Neuronal stem cell (in vitro differentiated cells): Measurements from ENCODE around the gene GRM4.

Experiments used
- DNase-seq: peaks from one replicate; pipeline ENCODE4 v3.0.0-alpha.2; 2013; ENCODE audit warnings: low spot score
- H2AFZ ChIP-seq: one replicate; pipeline ENCODE4 v1.6.1; 2013; ENCODE audit warnings: mild to moderate bottlenecking, low read length, inconsistent platforms
- H2AK5ac ChIP-seq: 2 replicates; pipeline ENCODE4 v1.6.1; 2013; ENCODE audit warnings: low read depth, mild to moderate bottlenecking, inconsistent platforms, low read length, moderate library complexity, mixed read lengths
- H2BK120ac ChIP-seq: 2 replicates; pipeline ENCODE4 v1.6.1; 2013; ENCODE audit warnings: low read depth, mild to moderate bottlenecking, inconsistent platforms, low read length, moderate library complexity, mixed read lengths
- H2BK12ac ChIP-seq: one replicate; pipeline ENCODE4 v1.6.1; 2013; ENCODE audit warnings: low read length, inconsistent platforms
- H2BK15ac ChIP-seq: 2 replicates; pipeline ENCODE4 v1.6.1; 2013; ENCODE audit warnings: mild to moderate bottlenecking, low read length, inconsistent platforms, mixed read lengths
- H2BK5ac ChIP-seq: one replicate; pipeline ENCODE4 v1.6.1; 2013; ENCODE audit warnings: inconsistent platforms, mild to moderate bottlenecking, low read length, moderate library complexity
- H3K14ac ChIP-seq: one replicate; pipeline ENCODE4 v1.6.1; 2013; ENCODE audit warnings: low read length, inconsistent platforms
- H3K18ac ChIP-seq: 2 replicates; pipeline ENCODE4 v1.6.1; 2013; ENCODE audit warnings: low read length, inconsistent platforms
- H3K23ac ChIP-seq: 2 replicates; pipeline ENCODE4 v1.6.1; 2013; ENCODE audit warnings: low read depth, mild to moderate bottlenecking, mixed read lengths, low read length, inconsistent platforms; ENCODE audit not compliant: poor library complexity
- H3K27ac ChIP-seq: replicated peaks from 3 replicates; pipeline ENCODE4 v1.5.1; 2013; ENCODE audit warnings: low read length, inconsistent platforms
- H3K27me3 ChIP-seq, 3 experiments: 2 replicates each; pipeline ENCODE4 v1.6.1; 2013; ENCODE audit warnings: low read length in 3 of 3, mild to moderate bottlenecking in 2 of 3, inconsistent platforms in 1 of 3, low read depth in 1 of 3, mixed read lengths in 1 of 3, moderate library complexity in 1 of 3; ENCODE audit not compliant: control insufficient read depth in 3 of 3, insufficient read depth in 3 of 3
- H3K36me3 ChIP-seq, 2 donors: replicated peaks in 1 of 2; 2 replicates each; pipeline ENCODE4 v1.6.1; 2013; ENCODE audit warnings: low read length in 2 of 2; ENCODE audit not compliant: control insufficient read depth in 2 of 2, insufficient read depth in 2 of 2
- H3K4ac ChIP-seq: 2 replicates; pipeline ENCODE4 v1.6.1; 2013; ENCODE audit warnings: inconsistent platforms, mild to moderate bottlenecking, low read length, moderate library complexity
- H3K4me1 ChIP-seq, 2 donors: 1 replicate in 1 of 2; 2 replicates in 1 of 2; pipeline ENCODE4 v1.6.1; 2013; ENCODE audit warnings: low read length in 2 of 2, low read depth in 1 of 2; ENCODE audit not compliant: control insufficient read depth in 2 of 2, insufficient read depth in 1 of 2
- H3K4me2 ChIP-seq: one replicate; pipeline ENCODE4 v1.6.1; 2013; ENCODE audit warnings: mild to moderate bottlenecking, low read length, inconsistent platforms; ENCODE audit not compliant: insufficient read depth, poor library complexity, severe bottlenecking
- H3K4me3 ChIP-seq, 2 donors: 2 replicates each; pipeline ENCODE4 v1.5.1; 2013; ENCODE audit warnings: low read length in 2 of 2, mild to moderate bottlenecking in 2 of 2, inconsistent platforms in 1 of 2, moderate library complexity in 1 of 2
- H3K79me1 ChIP-seq: one replicate; pipeline ENCODE4 v1.6.1; 2013; ENCODE audit warnings: low read depth, mild to moderate bottlenecking, inconsistent platforms, low read length, moderate library complexity
- H3K9ac ChIP-seq: one replicate; pipeline ENCODE4 v1.6.1; 2013; ENCODE audit warnings: mild to moderate bottlenecking, low read depth, low read length, inconsistent platforms; ENCODE audit not compliant: poor library complexity
- H3K9me3 ChIP-seq, 2 donors: replicated peaks in 1 of 2; 2 replicates each; pipeline versions ENCODE3 to v1.6.1; 2013; ENCODE audit warnings: low read length in 2 of 2, mild to moderate bottlenecking in 2 of 2, inconsistent platforms in 1 of 2, low read depth in 1 of 2, mixed read lengths in 1 of 2, moderate library complexity in 1 of 2; ENCODE audit not compliant: control insufficient read depth in 2 of 2, insufficient read depth in 1 of 2
- H4K8ac ChIP-seq: one replicate; pipeline ENCODE4 v1.6.1; 2013; ENCODE audit warnings: low read depth, mild to moderate bottlenecking, inconsistent platforms, low read length, moderate library complexity
- H4K91ac ChIP-seq: one replicate; pipeline ENCODE4 v1.6.1; 2013; ENCODE audit warnings: low read length, low read depth, mild to moderate bottlenecking, inconsistent platforms; ENCODE audit not compliant: poor library complexity
- WGBS, 2 donors: extraction: QIAGEN DNeasy Blood & Tissue Kit; methylation state at CpG; one replicate each; pipeline ENCODE4 v1.1.7; 2013; ENCODE audit warnings: missing lambda C conversion rate in 2 of 2, mixed read lengths in 1 of 2; ENCODE audit not compliant: insufficient read length in 2 of 2, insufficient replicate concordance in 1 of 2; ENCODE audit errors: extremely low coverage in 2 of 2; 5-methylcytosine and 5-hydroxymethylcytosine counted together

The GRM4 gene

DNA sequence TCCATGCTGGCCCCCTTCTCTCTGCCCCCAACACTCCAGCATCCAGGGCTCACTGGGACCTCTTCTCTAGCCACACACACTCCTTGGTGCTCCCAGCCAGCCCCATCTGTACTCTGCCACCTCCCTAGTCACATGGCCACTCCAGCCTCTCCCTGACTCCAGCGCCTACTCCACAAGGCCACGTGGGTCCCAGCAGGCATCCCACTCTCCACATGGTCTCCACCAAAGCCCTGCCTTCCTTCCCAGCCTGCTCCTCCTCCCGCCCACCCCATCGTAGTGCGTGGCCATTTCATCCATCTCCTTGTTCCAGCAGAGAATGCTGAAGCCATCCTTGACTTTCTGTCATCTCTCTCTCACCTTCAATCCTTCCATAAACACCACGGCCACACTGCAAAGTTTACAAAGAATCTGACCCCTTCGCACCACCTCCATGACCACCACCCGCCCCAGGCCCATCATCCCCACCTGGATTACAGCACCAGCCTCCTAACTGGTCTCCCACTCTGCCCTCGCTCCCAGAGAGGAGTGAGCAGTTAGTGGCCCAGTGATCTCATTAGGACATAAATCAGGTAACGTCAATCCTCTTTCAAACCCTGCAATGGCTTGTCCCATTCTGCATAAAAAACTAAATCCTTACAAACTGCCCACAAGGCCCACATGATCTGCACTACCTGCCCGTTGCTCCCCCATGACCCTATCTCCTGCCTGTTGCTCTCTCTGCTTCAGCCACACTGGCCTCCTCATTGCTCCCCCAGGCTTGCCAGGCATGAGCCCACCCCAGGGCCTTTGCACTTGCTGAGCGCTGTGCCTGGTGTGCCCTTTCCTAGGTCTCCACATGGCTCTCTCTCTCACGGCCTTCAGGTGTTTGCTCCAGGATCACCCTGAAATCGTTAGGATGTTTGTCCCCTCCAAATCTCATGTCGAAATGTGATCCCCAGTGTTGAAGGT, 96.2 kb downstream of the GRM4 start:
- Histone ChIP-seq H3K18ac (no peak overlapping the region), H3K4me1 (peaks cover 0 to 18% of the 10 kb centered on the region in 2 donors), H3K4me2 (no peak overlapping the region), H2AFZ (no peak overlapping the region), H3K23ac (no peak overlapping the region), H3K9me3 (no peaks in the 10 kb centered on the region), H2BK12ac (no peak overlapping the region), H3K27me3 (no peaks in the 10 kb centered on the region), H3K4ac (no peak overlapping the region), H2AK5ac (no peak overlapping the region), H3K27ac (no peak overlapping the region), H3K36me3 (no peaks in the 10 kb centered on the region), H4K8ac (no peak overlapping the region), H3K79me1 (no peaks in the 10 kb centered on the region), H3K9ac (no peak overlapping the region), H3K14ac (no peak overlapping the region), H3K4me3 (peak overlapping the region in 1 of 2 donors; percentile 13), H2BK15ac (peak overlapping the region; percentile 23), H2BK120ac (no peak overlapping the region), H2BK5ac (no peak overlapping the region), H4K91ac (peak overlapping the region; percentile 13)
- no peak for DNase-seq
- WGBS, 2 donors: no CpG with 5 or more reads among the region's 15 CpGs

DNA sequence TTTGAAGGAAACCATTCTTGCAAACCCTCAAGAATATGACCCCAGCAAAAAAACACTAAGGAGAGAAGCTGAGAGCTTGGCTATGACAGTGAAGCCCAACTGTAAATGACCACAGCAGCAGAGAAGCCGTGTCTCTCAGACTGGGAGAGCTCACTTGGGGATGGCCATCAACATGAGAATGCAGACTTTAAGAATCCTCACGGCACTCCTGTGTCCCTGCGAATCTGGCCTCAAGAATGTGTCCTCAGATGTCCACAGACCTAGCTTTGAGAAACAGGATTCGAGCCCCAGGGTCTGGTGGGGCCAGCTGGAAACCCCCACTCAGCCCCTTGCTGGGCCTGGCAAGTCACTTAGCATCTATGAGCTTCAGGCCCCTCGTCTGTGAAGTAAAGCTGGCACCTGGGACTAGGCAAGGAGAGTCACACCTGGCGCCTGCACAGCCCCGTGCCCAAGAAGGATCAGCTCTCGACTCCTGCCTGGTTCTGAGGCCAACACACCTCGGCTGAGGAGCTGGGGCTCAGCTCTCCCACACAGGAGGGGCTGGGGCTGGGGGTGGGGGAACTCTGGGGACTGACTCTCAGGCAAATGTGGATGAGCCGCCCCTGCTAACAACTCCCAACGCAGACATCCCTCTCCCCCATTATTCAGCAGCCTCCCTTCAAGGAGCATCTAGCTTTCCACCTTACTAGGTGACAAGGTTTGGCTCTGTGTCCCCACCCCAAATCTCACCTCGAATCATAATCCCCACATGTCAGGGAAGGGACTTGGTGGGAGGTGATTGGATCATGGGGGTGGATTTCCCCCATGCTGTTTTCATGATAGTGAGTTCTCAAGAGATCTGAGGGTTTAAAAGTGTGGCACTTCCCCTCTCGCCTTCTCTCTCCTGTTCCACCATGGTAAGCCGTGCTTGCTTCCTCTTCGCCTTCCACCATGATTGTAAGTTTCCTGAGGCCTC, 97.7 kb downstream of the GRM4 start:
- Histone ChIP-seq H3K4me2 (no peak overlapping the region), H4K91ac (no peak overlapping the region), H2BK120ac (no peak overlapping the region), H3K18ac (peak overlapping the region; percentile 33), H2BK5ac (no peak overlapping the region), H2BK15ac (no peak overlapping the region), H3K79me1 (no peaks in the 10 kb centered on the region), H3K14ac (no peak overlapping the region), H3K23ac (no peak overlapping the region), H3K27me3 (no peaks in the 10 kb centered on the region), H3K4ac (no peak overlapping the region), H2AK5ac (no peak overlapping the region), H3K4me1 (peaks cover 0 to 15% of the 10 kb centered on the region in 2 donors), H3K27ac (no peak overlapping the region), H4K8ac (no peak overlapping the region), H3K9me3 (no peaks in the 10 kb centered on the region), H2AFZ (no peak overlapping the region), H3K36me3 (no peaks in the 10 kb centered on the region), H3K9ac (no peak overlapping the region), H3K4me3 (no peak overlapping the region), H2BK12ac (no peak overlapping the region)
- no peak for DNase-seq
- no CpG with 5 or more reads among the region's 15 CpGs for WGBS, 2 donors

DNA sequence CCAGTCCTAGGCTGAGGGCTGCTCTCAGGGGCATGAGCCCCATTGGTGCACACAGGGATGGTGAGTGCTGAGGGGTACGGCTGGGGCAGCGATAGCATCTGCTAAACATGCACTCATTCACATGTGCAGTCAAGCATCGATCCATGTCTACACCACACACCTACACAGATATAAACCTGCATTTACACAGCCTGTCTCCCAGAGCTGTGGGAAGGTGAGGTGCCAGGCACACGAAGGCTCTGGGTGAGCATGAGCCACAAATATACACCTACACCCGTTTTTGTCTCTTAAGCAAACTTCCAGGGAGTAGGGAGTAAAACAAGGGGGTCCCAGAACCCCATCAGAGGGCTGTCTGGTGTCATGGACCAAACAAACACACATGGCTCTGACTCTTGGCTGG, 99.3 kb downstream of the GRM4 start:
- no peak overlapping the region for H3K18ac ChIP-seq
- no peaks in the 10 kb centered on the region for H3K36me3 ChIP-seq
- no peak overlapping the region for H2BK5ac ChIP-seq
- H3K14ac ChIP-seq: no peak overlapping the region
- H4K91ac ChIP-seq: no peak overlapping the region
- H3K4me2 ChIP-seq: no peak overlapping the region
- no peaks in the 10 kb centered on the region for H3K27me3 ChIP-seq
- peak overlapping the region; percentile 45 for H3K9ac ChIP-seq
- no peak overlapping the region for H4K8ac ChIP-seq
- no peak overlapping the region for H2BK15ac ChIP-seq
- H3K4ac ChIP-seq: no peak overlapping the region
- H3K4me1 ChIP-seq: peaks cover 0 to 15% of the 10 kb centered on the region in 2 donors
- H3K23ac ChIP-seq: peak overlapping the region; percentile 3
- WGBS, 2 donors: no CpG with 5 or more reads among the region's 5 CpGs
- no peak overlapping the region for H2BK12ac ChIP-seq
- no peak overlapping the region for H2AK5ac ChIP-seq
- H3K79me1 ChIP-seq: no peaks in the 10 kb centered on the region
- no peak overlapping the region for H2AFZ ChIP-seq
- no peak for DNase-seq
- H3K27ac ChIP-seq: no peak overlapping the region
- H2BK120ac ChIP-seq: no peak overlapping the region
- H3K9me3 ChIP-seq: no peaks in the 10 kb centered on the region
- H3K4me3 ChIP-seq: no peak overlapping the region

DNA sequence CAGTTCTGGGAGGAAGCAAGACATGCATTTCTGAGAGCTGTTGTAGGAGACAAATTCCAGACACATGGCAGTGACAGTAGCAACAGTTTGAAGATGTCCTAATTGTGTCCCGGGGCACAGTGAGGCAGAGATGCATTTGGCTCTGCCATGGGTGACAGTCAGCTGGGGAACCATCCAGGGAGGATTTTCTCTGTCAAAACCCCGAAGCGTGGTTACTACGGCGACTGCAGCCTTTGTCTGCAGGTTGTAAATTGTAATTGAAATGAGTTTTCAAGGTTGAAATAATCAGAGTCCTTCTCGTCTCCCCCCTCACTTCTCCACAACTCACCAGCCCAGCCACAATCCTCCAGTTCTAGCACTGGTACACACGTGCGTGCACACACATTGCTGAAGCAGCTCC, 100.1 kb downstream of the GRM4 start:
- H3K79me1 ChIP-seq: no peaks in the 10 kb centered on the region
- no peak for DNase-seq
- H2BK15ac ChIP-seq: no peak overlapping the region
- no peak overlapping the region for H3K18ac ChIP-seq
- WGBS, 2 donors: no CpG with 5 or more reads among the region's 8 CpGs
- H3K4me2 ChIP-seq: no peak overlapping the region
- no peaks in the 10 kb centered on the region for H3K9me3 ChIP-seq
- H2BK5ac ChIP-seq: no peak overlapping the region
- no peak overlapping the region for H4K8ac ChIP-seq
- H2BK12ac ChIP-seq: no peak overlapping the region
- no peaks in the 10 kb centered on the region for H3K36me3 ChIP-seq
- H3K4ac ChIP-seq: no peak overlapping the region
- no peak overlapping the region for H2BK120ac ChIP-seq
- H3K4me3 ChIP-seq: no peak overlapping the region
- no peak overlapping the region for H2AFZ ChIP-seq
- H3K27me3 ChIP-seq: no peaks in the 10 kb centered on the region
- peaks cover 0 to 15% of the 10 kb centered on the region in 2 donors for H3K4me1 ChIP-seq
- H3K9ac ChIP-seq: no peak overlapping the region
- no peak overlapping the region for H4K91ac ChIP-seq
- H3K14ac ChIP-seq: no peak overlapping the region
- H3K27ac ChIP-seq: no peak overlapping the region
- H2AK5ac ChIP-seq: no peak overlapping the region
- no peak overlapping the region for H3K23ac ChIP-seq
